GM19467 (cell line): ENCODE measurements around the gene NSMCE3.

Source experiments
- ATAC-seq: cut with Tn5 transposase; IDR thresholded peaks from one replicate; pipeline ENCODE4 v1.9.1; 2021; ENCODE audit warnings: mild to moderate bottlenecking, moderate library complexity; ENCODE audit not compliant: unreplicated experiment

NSMCE3 gene

GRCh38 chr15:29269485-29270168, at the start of gene NSMCE3:
NSMCE3 (minus strand) TSS chr15:29269822; CDS start chr15:29269705, 117 bp downstream.
- peak; percentile 93 for ATAC-seq

- ATAC-seq, result no peak
Observed at GRCh38 chr15:29316422-29316821, 46.8 kb upstream of the NSMCE3 start.

- no peak for ATAC-seq
Observed at GRCh38 chr15:29312387-29312786, 42.8 kb upstream of the NSMCE3 start.

GRCh38 chr15:29311696-29312095, 42.1 kb upstream of the NSMCE3 start:
- no peak for ATAC-seq

GRCh38 chr15:29309139-29309538, 39.5 kb upstream of the NSMCE3 start:
- no peak for ATAC-seq

GRCh38 chr15:29308299-29308698, 38.7 kb upstream of the NSMCE3 start:
- no peak for ATAC-seq

- no peak for ATAC-seq
Observed at GRCh38 chr15:29305556-29305955, 35.9 kb upstream of the NSMCE3 start.

GRCh38 chr15:29302871-29303270, 33.2 kb upstream of the NSMCE3 start:
- no peak for ATAC-seq

GRCh38 chr15:29299784-29300183, 30.2 kb upstream of the NSMCE3 start:
- no peak for ATAC-seq

- ATAC-seq, result no peak
Observed at GRCh38 chr15:29299331-29299730, 29.7 kb upstream of the NSMCE3 start.

- ATAC-seq, result no peak
Observed at GRCh38 chr15:29294732-29295325, 25.2 kb upstream of the NSMCE3 start.

GRCh38 chr15:29291067-29291845, 21.6 kb upstream of the NSMCE3 start:
- no peak for ATAC-seq

GRCh38 chr15:29289173-29289572, 19.6 kb upstream of the NSMCE3 start:
- ATAC-seq, result no peak

GRCh38 chr15:29285386-29285785, 15.8 kb upstream of the NSMCE3 start:
- ATAC-seq, result no peak

GRCh38 chr15:29283381-29283780, 13.8 kb upstream of the NSMCE3 start:
- no peak for ATAC-seq

- ATAC-seq, result no peak
Observed at GRCh38 chr15:29280514-29280913, 10.9 kb upstream of the NSMCE3 start.

- no peak for ATAC-seq
Observed at GRCh38 chr15:29278436-29279105, 8.9 kb upstream of the NSMCE3 start.

- ATAC-seq, result no peak
Observed at GRCh38 chr15:29276366-29276765, 6.7 kb upstream of the NSMCE3 start.

GRCh38 chr15:29275855-29276254, 6.2 kb upstream of the NSMCE3 start:
- ATAC-seq, result no peak

GRCh38 chr15:29274946-29275345, 5.3 kb upstream of the NSMCE3 start:
- no peak for ATAC-seq

- no peak for ATAC-seq
Observed at GRCh38 chr15:29272219-29272618, 2.6 kb upstream of the NSMCE3 start.
